GM21619 (cell line): ENCODE data around the gene KREMEN1.
"Not testable (repeated sequence)": the region's sequence is repeated elsewhere in the genome, so short reads cannot be mapped to it uniquely, and the experiment has no call there.

Experiments used
- ATAC-seq: cut with Tn5 transposase; IDR thresholded peaks from one replicate; pipeline ENCODE4 v1.9.1; 2021; ENCODE audit not compliant: unreplicated experiment

KREMEN1 gene

DNA sequence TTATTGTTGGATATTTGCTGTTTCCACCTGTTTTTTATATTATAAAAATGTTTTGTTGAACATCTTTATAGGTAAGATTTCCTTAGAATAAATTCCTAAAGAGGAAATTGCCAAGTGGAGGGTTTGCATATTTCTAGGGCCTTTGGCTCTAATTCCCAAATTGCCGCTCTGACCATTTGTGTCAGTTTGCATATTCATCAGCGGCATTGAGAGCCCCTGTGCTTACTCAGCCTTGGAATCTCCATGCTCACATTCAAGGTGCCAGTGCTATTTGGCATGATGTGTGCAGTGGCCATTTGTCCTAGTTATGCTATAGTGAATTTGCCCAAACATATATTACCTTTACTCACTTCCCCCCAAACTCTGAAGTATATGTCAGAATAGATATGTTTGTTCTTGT is 25.5 kb downstream of the KREMEN1 start:
- ATAC-seq = no peak

DNA sequence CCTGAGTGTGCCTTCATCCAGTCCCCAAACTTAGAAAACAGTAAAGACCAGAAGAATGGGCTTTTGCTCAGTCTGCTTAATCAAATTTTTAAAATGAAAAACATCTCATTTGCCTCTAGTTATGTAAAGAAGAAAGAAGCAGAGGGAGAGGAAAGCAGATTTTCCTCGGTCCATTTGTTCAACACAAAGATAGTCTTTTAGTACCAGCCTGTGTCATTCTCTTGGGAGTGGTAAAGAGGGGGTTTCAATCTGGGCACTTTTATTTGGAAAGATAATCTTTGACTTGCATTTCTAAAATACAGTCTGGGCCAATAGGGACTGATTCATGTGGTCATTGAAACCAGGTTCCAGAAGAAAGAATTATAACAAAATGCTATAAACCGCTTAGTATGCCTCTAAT is 29.5 kb downstream of the KREMEN1 start:
- ATAC-seq = no peak

DNA sequence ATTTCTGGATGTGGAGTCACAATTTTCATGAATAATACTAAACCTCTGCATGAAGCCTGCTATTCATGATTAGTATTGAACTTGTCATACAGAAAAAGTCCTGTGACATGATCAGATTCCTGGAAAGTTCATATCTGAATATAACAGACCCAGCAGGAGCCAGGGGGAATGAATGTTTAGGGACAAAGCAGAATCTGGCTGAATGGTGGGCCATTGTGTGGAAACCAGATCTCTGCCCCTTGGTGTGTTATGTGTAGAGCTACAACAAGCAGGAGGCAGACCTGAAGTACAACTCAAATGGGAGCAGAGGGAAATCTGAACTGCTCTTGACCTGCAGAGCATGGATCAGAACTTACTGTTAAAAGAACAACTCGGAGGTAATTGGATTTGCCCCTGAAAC is 30.3 kb downstream of the KREMEN1 start:
- ATAC-seq = no peak

DNA sequence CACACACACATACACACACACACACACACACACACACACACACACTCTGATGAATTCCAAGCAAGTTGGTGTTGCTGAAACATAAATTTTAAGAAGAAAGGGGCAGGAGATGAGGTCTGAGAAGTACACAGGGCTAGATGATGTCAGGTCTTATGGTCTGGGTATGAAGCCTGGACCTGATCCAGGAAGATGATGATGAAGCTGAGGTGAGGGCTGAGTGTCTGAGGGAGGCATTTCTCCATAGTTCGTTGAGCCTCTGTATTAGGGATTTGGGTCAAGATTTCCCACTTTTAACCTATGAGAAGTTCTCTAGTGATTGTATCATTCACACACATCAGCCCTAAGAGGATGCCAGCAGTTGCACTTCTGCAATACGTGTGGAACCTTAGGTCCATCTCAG is 32.6 kb downstream of the KREMEN1 start:
- no peak for ATAC-seq

DNA sequence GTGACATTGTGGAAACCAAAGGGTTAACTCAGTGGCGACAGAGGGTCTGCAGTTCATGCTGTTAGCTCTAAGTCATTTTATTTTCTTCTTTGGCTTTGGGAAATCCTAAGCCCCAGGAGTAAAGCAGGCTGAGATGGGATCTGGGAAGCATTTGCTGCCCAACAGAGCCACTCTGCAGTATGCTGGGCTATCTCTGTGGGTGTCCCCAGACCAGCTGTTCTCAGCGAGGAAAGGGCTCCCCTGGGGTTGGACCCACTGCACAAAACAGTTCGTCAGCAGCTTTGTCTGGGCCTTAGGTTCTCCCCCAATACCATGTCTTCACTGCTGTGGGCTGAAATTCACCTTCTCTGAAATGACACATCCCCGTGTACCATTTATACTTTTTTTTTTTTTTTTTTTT is 34.0 kb downstream of the KREMEN1 start:
- ATAC-seq = no peak

DNA sequence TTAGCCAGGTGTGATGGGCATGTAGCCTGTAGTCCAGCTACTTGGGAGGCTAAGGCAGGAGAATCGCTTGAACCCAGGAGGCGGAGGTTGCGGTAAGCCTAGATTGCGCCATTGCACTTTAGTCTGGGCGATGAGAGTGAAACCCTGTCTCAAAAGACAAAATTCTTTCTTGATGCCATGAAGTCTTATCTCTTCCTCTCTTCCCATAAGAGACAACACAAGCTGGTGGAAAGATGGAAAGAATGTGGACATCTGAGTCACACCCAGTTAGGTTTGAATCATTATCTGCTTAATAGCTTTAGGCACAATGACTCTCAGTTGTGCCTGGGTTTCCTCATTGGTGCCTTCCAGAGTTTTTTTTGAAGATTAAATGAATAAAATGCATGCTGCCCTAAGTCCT is 35.3 kb downstream of the KREMEN1 start:
- ATAC-seq = no peak

DNA sequence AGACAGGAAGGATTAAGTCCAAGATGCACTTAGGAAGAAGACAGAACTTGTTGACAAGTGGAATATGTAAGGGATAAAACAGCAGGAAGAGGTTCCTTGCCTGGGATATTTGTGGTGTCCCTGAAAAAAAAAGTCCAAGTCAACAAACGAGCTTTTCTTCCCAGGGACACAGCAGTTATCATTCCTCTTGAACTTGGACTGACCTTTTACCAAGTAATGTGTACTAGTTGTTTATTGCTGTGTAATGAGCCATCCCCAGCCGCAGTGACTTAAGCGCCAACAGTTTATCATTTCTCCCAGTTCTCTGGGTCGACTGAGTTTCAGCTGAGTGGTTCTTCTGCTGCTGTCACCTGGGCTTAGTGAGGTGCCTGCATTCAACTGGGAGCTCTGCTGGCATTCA is 37.0 kb downstream of the KREMEN1 start:
- no peak for ATAC-seq

DNA sequence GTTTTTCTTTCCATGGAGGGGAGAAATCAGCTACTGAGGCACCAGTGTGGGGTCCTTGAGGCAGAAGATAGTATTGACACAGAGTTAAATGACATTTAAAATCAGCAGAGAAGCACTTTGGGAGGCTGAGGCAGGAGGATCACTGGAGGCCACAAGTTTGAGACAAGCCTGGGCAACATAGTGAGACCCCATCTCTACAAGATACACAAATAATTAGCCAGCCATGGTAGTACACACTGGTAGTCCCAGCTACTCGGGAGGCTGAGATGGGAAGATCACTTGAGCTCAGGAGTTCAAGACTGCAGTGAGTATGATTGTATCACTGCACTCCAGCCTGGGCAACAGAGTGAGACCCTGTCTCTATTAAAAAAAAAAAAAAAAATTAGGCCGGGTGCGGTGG is 38.1 kb downstream of the KREMEN1 start:
- no peak for ATAC-seq

DNA sequence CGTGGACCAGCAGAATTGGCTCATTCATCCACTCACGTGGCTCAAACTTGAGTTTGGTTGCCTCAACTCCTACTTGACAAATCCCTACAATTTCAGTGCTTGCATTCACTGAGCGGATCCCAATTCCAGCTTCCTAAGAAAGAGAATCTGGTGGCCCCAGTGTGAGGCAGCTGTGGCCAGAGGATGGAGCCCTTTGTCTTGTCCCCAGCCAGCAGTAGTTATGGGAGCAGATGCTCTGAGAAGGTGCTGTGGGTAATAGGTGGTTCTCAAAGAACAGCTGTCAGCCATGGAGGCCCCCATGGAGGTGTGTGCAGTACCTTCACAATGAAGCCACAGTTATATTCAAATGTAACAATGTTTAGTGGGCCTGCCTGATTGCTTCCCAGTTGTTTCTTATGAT is 39.3 kb downstream of the KREMEN1 start:
- no peak for ATAC-seq

DNA sequence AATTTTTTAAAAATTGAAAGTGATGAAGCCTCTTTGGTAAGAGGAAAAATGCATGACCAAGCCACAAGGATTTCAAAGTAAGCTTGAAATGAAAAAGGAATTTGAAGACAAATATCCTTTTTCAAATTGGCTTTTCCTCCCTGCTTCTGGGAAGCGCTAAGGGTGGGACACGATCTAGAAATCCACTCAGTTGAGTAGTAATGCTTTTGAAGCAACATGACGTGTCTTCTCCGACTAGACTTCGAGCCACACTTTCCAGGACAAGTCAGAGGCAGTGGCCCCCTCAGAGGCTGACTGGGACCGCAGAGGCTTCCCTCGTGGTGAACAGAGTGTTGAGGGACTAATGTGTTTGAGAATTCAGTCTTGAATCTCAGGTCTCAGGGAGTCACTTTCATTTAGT is 39.8 kb downstream of the KREMEN1 start:
- ATAC-seq = no peak

DNA sequence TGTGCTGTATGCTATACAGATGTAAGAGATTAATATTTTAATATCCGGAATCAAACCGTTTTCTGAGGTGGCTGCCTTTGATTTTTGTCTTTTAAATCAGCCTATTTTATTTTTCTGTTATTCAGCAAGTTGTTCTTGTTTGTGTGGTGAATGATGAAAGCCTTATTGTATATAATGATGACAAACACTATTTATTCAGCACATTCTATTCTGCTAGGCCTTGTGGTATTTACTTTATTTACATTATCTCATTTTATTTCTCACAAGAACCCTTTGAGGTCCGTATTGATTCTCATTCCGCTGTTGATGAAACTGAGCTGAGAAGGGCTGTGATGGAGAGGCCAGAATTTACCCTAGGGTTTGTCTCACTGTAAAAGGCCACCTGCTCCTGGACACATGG is 40.5 kb downstream of the KREMEN1 start:
- no peak for ATAC-seq

DNA sequence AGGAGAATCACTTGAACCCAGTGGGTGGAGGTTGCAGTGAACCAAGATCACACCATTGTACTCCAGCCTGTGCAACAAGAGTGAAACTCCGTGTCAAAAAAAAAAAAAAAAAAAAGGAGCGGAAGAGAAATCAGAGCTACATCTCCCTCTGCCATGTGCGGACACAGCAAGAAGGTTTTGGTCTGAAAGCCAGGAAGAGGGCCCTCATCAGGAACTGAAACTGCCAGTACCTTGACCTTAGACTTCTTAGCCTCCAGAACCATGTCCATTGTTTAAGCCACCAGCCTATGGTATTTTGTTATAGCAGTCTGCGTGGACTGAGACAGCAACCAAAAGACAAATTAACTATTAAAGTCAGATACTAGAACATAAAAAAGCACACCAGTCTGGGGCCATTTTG is 41.6 kb downstream of the KREMEN1 start:
- ATAC-seq = no peak

DNA sequence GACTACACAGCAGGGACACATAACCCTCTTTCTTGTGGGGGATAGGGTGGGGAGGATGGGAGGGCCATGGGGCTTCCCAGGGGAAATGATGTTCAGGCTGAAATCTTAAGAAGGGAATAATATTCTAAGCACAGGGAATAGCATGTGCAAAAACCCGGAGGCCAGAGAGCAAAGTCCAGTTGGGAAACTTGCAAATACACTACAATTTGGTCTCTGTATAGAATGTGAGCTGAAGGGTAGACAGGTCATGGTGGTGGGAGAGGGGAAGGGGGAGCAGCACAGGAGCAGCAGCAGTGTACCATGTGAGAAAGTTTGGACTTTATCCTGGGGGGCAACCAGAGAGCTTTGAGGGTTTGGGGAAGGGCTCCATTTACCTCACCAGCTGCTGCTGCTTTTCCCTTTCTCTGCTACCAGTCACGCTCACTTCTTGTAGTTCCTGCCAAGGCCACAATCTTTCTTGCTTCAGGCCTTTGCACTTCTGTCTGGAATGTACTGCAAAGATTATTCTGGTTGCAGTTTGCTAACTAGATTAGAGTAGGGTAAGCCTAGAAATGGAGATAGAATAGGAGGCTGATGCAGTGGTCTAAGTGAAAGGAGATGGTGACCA is 43.0 kb downstream of the KREMEN1 start:
- ATAC-seq = no peak

DNA sequence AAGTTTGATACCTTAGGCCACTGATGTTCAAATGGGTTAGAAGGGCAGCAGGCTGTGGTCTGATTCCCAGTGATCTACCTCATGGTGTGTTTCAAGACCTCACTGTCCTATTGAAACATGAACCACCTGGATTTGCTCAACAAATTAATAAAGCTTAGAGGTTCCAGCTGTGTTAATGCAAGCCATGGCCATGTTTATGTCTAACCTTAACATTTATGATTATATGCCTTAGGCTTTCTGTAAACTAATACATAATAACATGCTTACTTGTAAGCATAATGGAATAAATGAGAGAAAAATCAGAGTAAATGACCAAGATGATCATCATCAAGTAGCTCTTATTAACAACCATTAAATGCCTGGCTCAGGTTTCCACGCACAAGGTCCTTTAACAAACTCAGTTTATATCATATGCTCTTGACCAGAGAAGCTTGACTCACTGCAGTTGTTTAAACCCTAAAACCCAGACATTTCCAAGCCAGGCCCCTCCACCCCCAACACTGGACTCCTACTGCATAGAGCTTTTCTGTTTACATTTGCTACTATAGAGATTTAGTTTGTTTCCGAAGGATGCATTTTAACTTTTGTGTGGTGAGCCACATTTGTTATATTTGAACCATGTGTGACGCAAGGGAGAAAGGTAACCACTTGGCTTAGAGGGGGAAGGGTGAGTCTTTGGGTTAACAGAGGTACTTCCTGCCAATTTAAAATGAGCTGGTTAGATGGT is 43.7 kb downstream of the KREMEN1 start:
- ATAC-seq = no peak

DNA sequence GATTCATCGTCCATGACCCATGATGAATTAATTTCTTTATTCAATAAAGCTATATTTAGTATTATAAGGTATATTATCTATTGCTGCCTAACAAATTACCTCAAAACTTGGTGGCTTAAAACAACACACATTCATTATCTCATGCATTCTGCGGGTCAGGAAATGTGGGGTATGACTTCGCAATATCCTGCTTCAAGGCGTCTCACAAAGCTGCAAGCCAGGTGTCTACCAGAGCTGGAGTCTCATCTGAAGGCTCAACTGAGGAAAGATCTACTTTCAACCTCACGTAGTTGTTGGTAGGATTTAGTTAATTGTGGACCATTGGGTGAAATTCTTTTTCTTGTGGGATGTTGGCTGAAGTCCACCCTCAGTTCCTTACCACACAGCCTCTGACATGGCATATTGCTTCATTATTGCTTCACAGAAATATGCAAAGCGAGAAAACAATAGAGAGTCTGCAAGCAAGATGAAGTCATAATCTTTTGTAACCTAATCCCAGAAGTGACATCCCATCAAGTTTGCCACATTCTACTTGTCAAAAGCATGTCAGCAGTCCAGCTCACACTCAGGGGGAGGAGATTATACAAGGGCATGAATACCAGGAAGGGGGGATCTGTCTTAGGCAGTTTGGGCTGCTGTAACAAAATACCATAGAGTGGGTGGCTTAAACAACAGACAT is 45.1 kb downstream of the KREMEN1 start:
- ATAC-seq = no peak

DNA sequence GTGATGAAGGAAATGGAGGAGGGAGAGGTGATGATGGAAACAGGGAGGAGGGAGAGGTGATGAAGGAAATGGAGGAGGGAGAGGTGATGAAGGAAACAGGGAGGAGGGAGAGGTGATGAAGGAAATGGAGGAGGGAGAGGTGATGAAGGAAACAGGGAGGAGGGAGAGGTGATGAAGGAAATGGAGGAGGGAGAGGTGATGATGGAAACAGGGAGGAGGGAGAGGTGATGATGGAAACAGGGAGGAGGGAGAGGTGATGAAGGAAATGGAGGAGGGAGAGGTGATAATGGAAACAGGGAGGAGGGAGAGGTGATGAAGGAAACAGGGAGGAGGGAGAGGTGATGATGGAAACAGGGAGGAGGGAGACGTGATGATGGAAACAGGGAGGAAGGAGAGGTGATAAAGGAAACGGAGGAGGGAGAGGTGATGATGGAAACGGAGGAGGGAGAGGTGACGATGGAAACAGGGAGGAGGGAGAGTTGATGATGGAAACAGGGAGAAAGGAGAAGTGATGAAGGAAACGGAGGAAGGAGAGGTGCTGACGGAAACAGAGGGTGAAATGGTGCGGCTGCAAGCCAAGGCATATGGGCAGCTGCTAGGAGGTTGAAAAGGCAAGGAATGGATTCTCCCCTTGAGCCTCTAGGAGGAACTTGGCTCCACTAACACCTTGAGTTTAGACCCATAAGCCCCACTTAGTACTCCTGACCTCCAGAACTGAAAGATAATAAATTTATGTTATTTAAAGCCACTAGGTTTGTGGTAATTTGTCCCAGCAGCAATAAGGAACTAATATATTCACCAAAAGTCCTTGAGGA is 47.5 kb downstream of the KREMEN1 start:
- not testable (repeated sequence) for ATAC-seq

DNA sequence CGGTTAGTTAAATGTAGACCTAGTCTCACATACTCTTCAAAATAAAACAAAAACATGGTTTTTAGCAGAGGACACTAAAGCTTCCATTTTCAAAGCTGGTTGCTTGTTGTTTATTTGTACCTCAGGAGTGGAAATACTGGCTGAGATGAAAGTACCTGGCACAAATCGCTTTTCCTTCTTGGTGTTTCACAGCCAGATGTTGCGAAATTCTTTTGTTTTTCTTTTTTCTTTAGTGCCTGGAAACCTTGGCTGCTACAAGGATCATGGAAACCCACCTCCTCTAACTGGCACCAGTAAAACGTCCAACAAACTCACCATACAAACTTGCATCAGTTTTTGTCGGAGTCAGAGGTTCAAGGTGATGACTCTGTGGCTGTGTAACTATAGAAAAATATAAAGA is 48.3 kb downstream of the KREMEN1 start:
- ATAC-seq = no peak

DNA sequence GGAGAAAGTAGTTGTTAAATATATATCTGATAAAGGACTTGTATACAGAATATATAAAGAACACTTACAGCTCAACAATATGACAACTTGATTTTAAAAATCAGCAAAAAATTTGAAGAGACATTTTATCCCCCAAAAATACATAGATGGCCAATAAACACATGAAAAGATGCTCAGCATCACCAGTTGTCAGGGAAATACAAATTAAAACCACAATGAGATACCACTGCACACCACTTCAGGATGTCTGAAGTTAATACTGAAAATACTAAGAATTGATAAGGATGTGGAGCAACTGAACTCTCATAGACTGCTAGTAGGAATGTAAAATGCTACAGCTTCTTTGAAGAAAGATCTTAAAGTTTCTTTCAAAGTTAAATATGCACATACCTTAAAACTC is 49.2 kb downstream of the KREMEN1 start:
- no peak for ATAC-seq

DNA sequence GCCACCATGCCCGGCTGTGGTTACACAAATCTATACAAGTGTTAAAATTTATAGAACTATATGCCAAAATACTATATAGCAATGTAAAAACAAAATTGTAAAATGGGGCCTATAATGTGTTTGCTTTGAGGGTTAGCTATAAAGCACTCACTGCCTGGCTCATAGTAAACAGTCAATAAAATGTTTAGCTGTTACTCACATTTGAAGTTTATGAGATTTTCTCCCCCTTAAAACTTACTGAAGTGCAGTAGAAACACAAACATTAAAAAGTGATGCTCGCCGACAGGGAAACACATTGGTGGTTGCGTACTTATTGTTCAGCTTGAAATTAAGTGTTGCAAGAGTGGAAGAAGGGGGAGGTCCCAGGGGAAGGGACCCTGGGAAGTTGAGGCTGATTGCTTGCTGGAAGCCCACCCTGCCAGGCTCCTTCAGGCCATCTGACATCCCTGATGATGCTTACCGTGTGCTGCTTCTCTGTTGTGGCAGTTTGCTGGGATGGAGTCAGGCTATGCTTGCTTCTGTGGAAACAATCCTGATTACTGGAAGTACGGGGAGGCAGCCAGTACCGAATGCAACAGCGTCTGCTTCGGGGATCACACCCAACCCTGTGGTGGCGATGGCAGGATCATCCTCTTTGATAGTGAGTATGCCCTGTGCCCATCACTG is 52.1 kb downstream of the KREMEN1 start:
- ATAC-seq = no peak

DNA sequence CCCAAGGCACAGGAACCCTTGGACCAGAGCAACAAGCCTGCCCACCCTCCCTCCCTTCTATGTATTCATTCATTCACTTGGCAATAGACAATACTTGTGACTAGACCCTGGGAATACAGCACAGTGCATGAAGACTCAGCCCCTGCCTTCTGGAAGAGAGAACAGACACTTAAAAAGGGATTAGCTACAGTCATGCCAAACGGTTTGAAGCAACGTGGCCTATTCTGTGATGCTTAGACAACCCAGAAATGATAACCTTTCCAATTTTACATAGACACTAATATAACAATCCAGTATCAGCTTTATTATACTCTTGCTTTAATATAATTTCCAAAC is 52.6 kb downstream of the KREMEN1 start:
- ATAC-seq = no peak

DNA sequence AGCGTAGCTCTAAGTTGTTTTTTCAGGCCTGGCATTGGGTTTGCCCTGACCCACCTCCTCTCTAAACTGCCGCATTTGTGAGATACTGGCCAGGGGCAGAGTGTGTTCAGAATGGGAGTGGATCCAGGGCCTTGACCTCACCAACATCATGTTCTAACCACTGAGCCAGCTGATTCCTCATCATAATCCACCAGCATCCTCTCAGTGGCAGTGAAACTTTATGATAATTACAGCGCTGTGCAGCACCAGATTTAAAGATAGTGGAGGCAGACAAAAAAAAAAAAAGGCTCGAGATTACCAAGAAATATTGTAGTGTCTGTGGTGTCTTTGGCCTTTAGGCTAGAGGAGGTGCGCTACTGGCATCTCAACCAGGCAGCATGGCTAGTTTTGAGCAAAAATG is 53.0 kb downstream of the KREMEN1 start:
- no peak for ATAC-seq
